Fibroblast of villous mesenchyme (primary cell): ENCODE measurements around the gene MARK3. TPM values are rescaled to one million over a fixed set of nuclear protein-coding genes. Genes with fewer than 3 reads are reported as not detected.

ENCODE experiments used
- DNase-seq: peaks from one replicate; pipeline ENCODE4 v3.0.0-alpha.2; 2010; ENCODE audit warnings: low read depth
- H3K4me3 ChIP-seq: 2 replicates; pipeline ENCODE4 v1.5.1; 2011; ENCODE audit warnings: low read depth, mild to moderate bottlenecking, low read length
- small RNA-seq: library from RNA; depleted of rRNA; stranded (forward); fragments of <200 nt; gene quantifications from one replicate; pipeline ENCODE3, GENCODE V24; 2012
- total RNA-seq: library from RNA; depleted of rRNA; stranded (reverse); fragments of >200 nt; gene quantifications from 2 replicates; pipeline ENCODE4 v1.2.3, GENCODE V29; 2012
- TF ChIP-seq, protein P1 (sequence below): IDR thresholded peaks from 2 replicates; pipeline ENCODE4 v1.5.1; 2012; ENCODE audit warnings: low read depth, mild to moderate bottlenecking, low read length; ENCODE audit not compliant: insufficient read depth

The MARK3 gene
- total RNA-seq, 1 donor: 108 TPM

DNA sequence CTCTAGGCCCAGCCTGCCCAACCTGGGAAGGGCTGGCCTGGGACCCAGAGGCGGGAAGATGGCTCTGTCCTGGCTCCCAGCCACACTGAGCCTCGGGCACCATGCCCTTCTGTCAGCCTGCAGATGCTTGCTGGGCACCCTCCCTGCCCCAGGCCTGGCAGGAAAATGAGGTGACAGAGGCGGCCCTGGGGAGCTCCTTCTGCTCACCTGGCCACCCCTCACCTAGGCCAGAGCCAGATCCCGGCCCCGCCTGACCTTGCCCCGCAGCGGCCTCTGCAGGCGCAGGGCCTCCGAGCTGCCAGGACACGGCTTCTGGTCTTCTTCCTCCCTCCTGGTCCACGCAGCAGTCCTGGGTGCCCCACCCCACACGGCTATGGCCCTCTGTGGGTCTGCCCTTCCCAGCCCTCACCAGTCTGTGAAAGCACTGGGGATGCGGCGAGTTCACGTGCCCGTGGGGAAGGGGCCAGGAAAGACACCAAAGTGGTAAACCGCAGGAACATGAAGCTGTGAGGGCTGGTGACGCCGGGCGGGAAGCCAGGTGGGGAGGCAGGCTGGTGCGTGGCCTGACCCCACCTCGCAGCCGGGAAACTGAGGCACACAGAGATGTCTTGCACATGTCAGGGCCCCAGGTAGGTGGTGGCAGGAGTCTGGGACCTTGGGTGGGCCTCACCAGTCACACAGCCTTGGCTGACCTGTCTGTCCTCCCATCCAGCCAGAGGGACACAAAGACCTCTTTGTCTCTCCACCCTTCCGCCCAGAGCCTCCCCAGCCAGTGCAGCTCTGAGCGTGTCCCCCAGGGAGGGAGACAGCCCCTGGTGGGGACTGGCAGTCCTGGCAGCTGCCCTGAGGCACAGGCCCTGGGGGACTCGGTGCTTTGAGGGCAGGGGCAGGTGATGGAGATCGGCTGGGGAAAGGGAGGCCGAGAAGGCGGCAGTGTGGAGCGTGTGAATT, 164.4 kb downstream of the MARK3 start:
- no peak for DNase-seq
- TF ChIP-seq, protein P1, sequence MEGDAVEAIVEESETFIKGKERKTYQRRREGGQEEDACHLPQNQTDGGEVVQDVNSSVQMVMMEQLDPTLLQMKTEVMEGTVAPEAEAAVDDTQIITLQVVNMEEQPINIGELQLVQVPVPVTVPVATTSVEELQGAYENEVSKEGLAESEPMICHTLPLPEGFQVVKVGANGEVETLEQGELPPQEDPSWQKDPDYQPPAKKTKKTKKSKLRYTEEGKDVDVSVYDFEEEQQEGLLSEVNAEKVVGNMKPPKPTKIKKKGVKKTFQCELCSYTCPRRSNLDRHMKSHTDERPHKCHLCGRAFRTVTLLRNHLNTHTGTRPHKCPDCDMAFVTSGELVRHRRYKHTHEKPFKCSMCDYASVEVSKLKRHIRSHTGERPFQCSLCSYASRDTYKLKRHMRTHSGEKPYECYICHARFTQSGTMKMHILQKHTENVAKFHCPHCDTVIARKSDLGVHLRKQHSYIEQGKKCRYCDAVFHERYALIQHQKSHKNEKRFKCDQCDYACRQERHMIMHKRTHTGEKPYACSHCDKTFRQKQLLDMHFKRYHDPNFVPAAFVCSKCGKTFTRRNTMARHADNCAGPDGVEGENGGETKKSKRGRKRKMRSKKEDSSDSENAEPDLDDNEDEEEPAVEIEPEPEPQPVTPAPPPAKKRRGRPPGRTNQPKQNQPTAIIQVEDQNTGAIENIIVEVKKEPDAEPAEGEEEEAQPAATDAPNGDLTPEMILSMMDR: no peak
- H3K4me3 ChIP-seq: no peak overlapping the region

DNA sequence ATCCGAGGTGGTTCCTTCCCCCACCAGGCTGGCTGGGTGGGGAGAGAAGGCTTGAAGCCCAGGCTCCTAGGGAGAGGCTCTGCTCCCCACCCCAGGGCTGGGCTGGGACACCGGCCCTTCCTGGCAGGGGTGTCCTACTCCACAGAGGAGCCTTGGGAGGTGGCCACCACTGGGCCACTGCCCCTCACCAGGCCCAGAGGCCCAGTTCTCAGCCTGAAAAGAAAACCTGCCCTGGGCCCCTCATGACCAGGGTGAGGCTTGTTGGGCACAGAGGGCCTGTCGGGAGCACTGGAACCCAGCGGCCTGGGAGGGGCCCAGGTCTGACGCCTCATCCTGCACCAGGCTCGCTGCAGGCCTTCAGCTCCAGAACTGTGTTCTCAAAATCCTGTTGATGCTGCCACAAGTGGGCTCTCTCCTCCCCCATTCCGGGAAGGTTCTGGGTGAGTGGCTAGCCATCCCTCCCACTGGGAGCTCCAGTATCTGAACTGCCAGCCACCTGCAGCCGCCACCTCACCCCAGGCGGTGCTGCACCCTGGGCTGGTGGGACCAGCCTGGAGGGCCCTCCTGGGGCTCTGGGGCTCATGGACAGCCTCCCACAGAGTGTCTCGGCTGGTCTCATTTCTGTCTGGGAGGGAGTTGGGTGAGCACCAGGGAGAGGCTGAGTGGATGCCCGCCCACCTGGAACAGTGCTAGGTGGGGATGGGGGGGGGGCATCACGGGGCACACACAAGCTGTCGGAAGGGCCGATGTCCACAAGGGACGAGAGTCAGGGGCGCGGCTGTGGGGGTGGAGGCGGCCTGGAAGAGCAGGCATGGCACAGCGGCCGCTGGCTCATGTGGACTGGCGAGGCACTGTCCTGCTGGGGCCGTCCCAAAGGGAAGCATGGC, 165.5 kb downstream of the MARK3 start:
- no peak for DNase-seq
- no peak overlapping the region for H3K4me3 ChIP-seq
- TF ChIP-seq, protein P1: no peak

DNA sequence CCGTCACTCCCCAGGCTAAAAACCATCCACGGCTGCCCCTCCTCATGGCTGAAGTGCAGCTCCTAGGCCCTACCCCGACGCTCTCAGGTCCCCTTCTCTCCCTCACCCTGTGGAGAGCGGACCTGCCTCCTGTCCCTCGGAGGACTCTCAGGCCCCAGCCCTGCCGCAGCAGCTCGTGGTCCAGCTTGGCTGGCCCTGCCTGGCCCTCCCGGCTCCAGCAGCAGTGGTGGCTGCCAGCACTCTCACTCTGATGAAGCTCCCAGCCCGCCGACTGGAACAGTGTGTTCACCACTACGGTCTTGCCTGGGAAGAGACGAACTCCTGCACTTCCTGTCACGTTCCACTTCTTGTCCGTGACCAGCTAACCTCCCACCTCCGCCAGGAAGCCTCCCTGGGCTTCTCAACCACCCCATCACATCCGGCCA, 166.1 kb downstream of the MARK3 start:
- no peak for DNase-seq
- TF ChIP-seq, protein P1: no peak
- no peak overlapping the region for H3K4me3 ChIP-seq

DNA sequence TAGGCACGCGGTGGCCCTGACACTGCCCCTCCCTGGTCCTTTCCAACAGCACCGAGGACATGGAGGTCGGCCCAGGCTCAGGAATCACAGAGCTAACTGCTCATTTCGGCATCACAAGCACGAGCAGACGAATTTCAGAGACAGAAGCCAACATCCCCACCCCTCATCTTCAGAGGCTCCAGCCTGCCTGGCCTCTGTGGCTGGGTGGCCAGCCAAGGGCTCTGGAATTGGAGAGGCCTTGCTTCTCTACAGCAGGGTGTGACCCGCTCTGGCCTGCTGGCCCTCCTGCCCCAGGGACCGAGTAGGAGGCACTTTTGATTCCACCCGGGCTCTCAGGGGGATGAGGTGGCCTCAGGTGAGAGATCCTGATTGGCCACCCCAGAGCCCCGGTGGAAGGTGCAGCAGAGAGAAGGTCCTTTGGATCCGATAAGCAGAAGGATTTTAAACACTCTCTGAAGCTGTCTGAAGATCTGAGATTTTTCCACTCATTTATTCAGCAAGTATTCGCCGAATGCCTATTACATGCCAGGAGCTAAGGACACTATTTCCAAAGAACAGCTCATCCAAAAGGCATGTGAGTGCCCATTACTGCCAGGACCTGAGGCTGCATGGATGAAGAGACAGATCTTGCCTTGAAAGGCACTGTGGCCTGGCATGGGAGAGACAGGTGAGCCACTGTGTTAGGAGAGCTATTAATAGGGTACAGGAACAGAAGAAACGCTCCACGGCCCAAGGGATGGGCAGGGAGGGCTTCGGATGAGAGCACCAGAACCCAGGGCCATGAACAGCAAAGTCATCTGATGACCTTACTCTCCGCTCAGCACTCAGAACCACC, 167.0 kb downstream of the MARK3 start:
- TF ChIP-seq, protein P1: no peak
- no peak overlapping the region for H3K4me3 ChIP-seq
- no peak for DNase-seq

DNA sequence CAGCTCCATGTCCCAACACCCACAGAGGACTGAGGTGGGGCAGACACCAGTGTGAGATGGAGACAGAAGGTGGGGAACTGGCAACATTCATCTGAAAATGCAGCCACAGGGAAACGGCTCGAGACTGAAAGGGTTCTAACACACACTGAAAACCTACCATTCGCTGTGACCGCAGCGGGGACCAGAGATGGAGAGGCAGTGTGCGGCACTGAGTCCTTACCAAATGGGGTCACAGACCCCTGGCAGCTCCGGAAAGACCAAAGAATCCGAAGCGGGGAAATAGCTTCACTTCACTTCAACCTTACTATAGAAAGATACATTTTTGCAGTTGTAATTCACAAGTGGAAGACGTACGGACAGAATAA, 167.6 kb downstream of the MARK3 start:
- DNase-seq: no peak
- no peak overlapping the region for H3K4me3 ChIP-seq
- TF ChIP-seq, protein P1: no peak

Small RNA genes lying within 50 kb of the gene (small RNA-seq; reads per million reads assigned to genes)
- gene RNU7-160P (not detected), gene SNORA28 (1,548 reads per million, percentile 99 among the genes with 10 or more reads in this experiment)

Other genes with a start within 250 kb of the MARK3 start
- gene EIF5, start 51.2 kb upstream of the MARK3 start, total RNA-seq: 122 and 124 TPM in 2 replicates
- 9.0 and 17.7 TPM in 2 replicates for gene CKB, start 137.4 kb downstream of the MARK3 start, total RNA-seq
- 8.2 and 9.7 TPM in 2 replicates for gene TRMT61A, start 143.8 kb downstream of the MARK3 start, total RNA-seq
- 28.3 and 42.7 TPM in 2 replicates for gene BAG5, start 177.2 kb downstream of the MARK3 start, total RNA-seq
- gene COA8, start 177.5 kb downstream of the MARK3 start, total RNA-seq: 22.9 and 32.0 TPM in 2 replicates
- gene KLC1, start 243.8 kb downstream of the MARK3 start, total RNA-seq: 217 and 237 TPM in 2 replicates